Measurements from ENCODE around the gene GEMIN7. TPM values are rescaled to one million over a fixed set of nuclear protein-coding genes. Genes with fewer than 3 reads are reported as not detected.

GEMIN7 gene
- total and polyA plus RNA-seq, 11 donors: 11.4 to 40.8 (median 17.2) TPM

- Histone ChIP-seq H3K27me3 (no peaks in the 10 kb centered on the region), H3K9me3 (no peaks in the 10 kb centered on the region), H3K4me1 (peaks cover 0 to 25% (median 17%) of the 10 kb centered on the region in 12 donors), H3K36me3 (peaks cover 0 to 39% (median 25%) of the 10 kb centered on the region in 9 donors), H3K27ac (no peak overlapping the region), H3K4me3 (no peak overlapping the region)
- intact Hi-C loops (cut with DNase I): no loop called here
- ATAC-seq (no peak), DNase-seq (no peak)
- WGBS, 4 donors: 94 to 97% (median 95%) methylated on average over 19 to 24 of the region's 24 CpGs
- TF ChIP-seq, protein P1, sequence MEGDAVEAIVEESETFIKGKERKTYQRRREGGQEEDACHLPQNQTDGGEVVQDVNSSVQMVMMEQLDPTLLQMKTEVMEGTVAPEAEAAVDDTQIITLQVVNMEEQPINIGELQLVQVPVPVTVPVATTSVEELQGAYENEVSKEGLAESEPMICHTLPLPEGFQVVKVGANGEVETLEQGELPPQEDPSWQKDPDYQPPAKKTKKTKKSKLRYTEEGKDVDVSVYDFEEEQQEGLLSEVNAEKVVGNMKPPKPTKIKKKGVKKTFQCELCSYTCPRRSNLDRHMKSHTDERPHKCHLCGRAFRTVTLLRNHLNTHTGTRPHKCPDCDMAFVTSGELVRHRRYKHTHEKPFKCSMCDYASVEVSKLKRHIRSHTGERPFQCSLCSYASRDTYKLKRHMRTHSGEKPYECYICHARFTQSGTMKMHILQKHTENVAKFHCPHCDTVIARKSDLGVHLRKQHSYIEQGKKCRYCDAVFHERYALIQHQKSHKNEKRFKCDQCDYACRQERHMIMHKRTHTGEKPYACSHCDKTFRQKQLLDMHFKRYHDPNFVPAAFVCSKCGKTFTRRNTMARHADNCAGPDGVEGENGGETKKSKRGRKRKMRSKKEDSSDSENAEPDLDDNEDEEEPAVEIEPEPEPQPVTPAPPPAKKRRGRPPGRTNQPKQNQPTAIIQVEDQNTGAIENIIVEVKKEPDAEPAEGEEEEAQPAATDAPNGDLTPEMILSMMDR (IDR thresholded peaks at IDR 0.05): no peak
- TF ChIP-seq POLR2A (IDR thresholded peaks at IDR 0.05): no peak
Observed at GRCh38 chr19:45139286-45140143, 60.5 kb downstream of the GEMIN7 start.

GRCh38 chr19:45140144-45140503 is 61.1 kb downstream of the GEMIN7 start:
- Histone ChIP-seq H3K27me3 (no peaks in the 10 kb centered on the region), H3K36me3 (peaks cover 0 to 45% (median 31%) of the 10 kb centered on the region in 9 donors), H3K4me3 (no peak overlapping the region), H3K9me3 (no peaks in the 10 kb centered on the region), H3K4me1 (peaks cover 0 to 25% (median 17%) of the 10 kb centered on the region in 12 donors), H3K27ac (no peak overlapping the region)
- TF ChIP-seq, protein P1 (IDR thresholded peaks at IDR 0.05): no peak
- 86 to 94% (median 90%) methylated on average over 8 of the region's 8 CpGs for WGBS, 4 donors
- intact Hi-C loops (cut with DNase I): no loop called here
- no peak for ATAC-seq
- no peak for DNase-seq

DNA sequence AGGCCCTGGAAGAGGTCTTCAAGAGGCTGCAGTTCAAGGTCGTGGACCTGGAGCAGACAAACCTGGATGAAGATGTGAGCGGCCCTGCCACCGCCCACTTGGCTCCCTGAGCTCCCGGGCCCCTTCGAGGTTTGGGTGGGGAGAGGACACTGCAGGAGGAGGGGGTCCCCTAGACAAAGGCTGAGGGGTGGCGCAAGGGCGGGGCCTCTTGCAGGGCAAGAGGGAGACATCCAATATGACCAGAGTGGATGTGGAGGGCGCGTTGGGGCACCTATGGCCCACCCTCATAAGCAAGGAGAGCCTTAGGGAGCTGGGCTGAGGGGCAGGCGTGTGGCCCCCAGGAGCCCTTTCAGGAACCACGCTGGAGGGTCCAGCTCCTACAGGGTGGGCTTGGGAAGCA is 61.5 kb downstream of the GEMIN7 start:
- H3K36me3 ChIP-seq: peaks cover 0 to 49% (median 35%) of the 10 kb centered on the region in 9 donors

More for the DNA sequence above, 61.5 kb downstream of the GEMIN7 start:
- H3K27me3 ChIP-seq: no peaks in the 10 kb centered on the region
- H3K27ac ChIP-seq: no peak overlapping the region
- WGBS, 4 donors: 90 to 98% (median 95%) methylated on average over 6 to 11 of the region's 11 CpGs
- TF ChIP-seq, protein P1 (IDR thresholded peaks at IDR 0.05): no peak
- TF ChIP-seq POLR2A (IDR thresholded peaks at IDR 0.05): no peak
- no peak overlapping the region for H3K4me3 ChIP-seq
- ATAC-seq (no peak), DNase-seq (no peak)
- peaks cover 0 to 25% (median 17%) of the 10 kb centered on the region in 12 donors for H3K4me1 ChIP-seq
- no peaks in the 10 kb centered on the region for H3K9me3 ChIP-seq
- intact Hi-C loops (cut with DNase I): no loop called here

Other genes starting within 250 kb of the GEMIN7 start
- gene NECTIN2, start 233.0 kb upstream of the GEMIN7 start, total RNA-seq: 10 to 100 TPM; 37.0 to 99.6 (median 57.6) TPM
- gene NECTIN2, start 233.0 kb upstream of the GEMIN7 start, polyA plus RNA-seq: 10 to 100 TPM; 40.9 to 96.5 TPM
- gene TOMM40, start 188.0 kb upstream of the GEMIN7 start, total RNA-seq: 10 to 100 TPM; 32.2 to 58.8 (median 46.3) TPM
- 10 to 100 TPM; 41.3 to 79.9 TPM for gene TOMM40, start 188.0 kb upstream of the GEMIN7 start, polyA plus RNA-seq
- 100 to 1,000 TPM in 2 of 9 donors, 10 to 100 TPM in 5, 1 to 10 TPM in 2; 4.1 to 149 (median 25.7) TPM for gene APOE, start 173.5 kb upstream of the GEMIN7 start, total RNA-seq
- gene APOE, start 173.5 kb upstream of the GEMIN7 start, polyA plus RNA-seq: 10 to 100 TPM; 33.2 to 35.7 TPM
- gene APOC1, start 164.7 kb upstream of the GEMIN7 start, total RNA-seq: 10 to 100 TPM in 2 of 9 donors, 1 to 10 TPM in 5, under 1 TPM in 1, not detected in 1; 0.83 to 84.7 (median 3.8) TPM
- gene APOC1, start 164.7 kb upstream of the GEMIN7 start, polyA plus RNA-seq: 1 to 10 TPM; 1.1 to 2.1 TPM
- not detected for gene APOC4, start 137.0 kb upstream of the GEMIN7 start, total RNA-seq
- not detected for gene APOC4, start 137.0 kb upstream of the GEMIN7 start, polyA plus RNA-seq
- 1 to 10 TPM in 2 of 9 donors, under 1 TPM in 1, not detected in 6; 0.70 to 1.6 (median 1.3) TPM for gene APOC2, start 133.2 kb upstream of the GEMIN7 start, total RNA-seq
- gene APOC2, start 133.2 kb upstream of the GEMIN7 start, polyA plus RNA-seq: under 1 TPM in 1 of 2 donors, not detected in 1; 0.19 TPM
- 100 to 1,000 TPM in 3 of 9 donors, 10 to 100 TPM in 6; 89.2 to 118 (median 96.0) TPM for gene CLPTM1, start 123.9 kb upstream of the GEMIN7 start, total RNA-seq
- gene CLPTM1, start 123.9 kb upstream of the GEMIN7 start, polyA plus RNA-seq: 100 to 1,000 TPM in 1 of 2 donors, 10 to 100 TPM in 1; 90.9 to 120 TPM
- gene RELB, start 77.8 kb upstream of the GEMIN7 start, total RNA-seq: 10 to 100 TPM in 2 of 9 donors, 1 to 10 TPM in 7; 2.8 to 23.2 (median 6.7) TPM
- gene RELB, start 77.8 kb upstream of the GEMIN7 start, polyA plus RNA-seq: 10 to 100 TPM in 1 of 2 donors, 1 to 10 TPM in 1; 1.6 to 15.0 TPM
- 10 to 100 TPM; 26.0 to 68.2 (median 32.4) TPM for gene CLASRP, start 40.2 kb upstream of the GEMIN7 start, total RNA-seq
- gene CLASRP, start 40.2 kb upstream of the GEMIN7 start, polyA plus RNA-seq: 10 to 100 TPM; 25.8 to 47.5 TPM
- 1 to 10 TPM in 1 of 9 donors, under 1 TPM in 6, not detected in 2; 0.16 to 1.2 (median 0.36) TPM for gene ZNF296, start 2.8 kb upstream of the GEMIN7 start, total RNA-seq
- gene ZNF296, start 2.8 kb upstream of the GEMIN7 start, polyA plus RNA-seq: under 1 TPM; 0.19 to 0.46 TPM
- 10 to 100 TPM; 16.0 to 33.7 (median 17.1) TPM for gene PPP1R37, start 13.9 kb downstream of the GEMIN7 start, total RNA-seq
- 10 to 100 TPM; 24.0 to 27.9 TPM for gene PPP1R37, start 13.9 kb downstream of the GEMIN7 start, polyA plus RNA-seq
- gene NKPD1, start 81.7 kb downstream of the GEMIN7 start, total RNA-seq: under 1 TPM in 3 of 9 donors, not detected in 6; 0.09 to 0.28 (median 0.09) TPM
- gene NKPD1, start 81.7 kb downstream of the GEMIN7 start, polyA plus RNA-seq: under 1 TPM in 1 of 2 donors, not detected in 1; 0.18 TPM
- 10 to 100 TPM in 8 of 9 donors, 1 to 10 TPM in 1; 7.7 to 22.8 (median 18.6) TPM for gene TRAPPC6A, start 99.0 kb downstream of the GEMIN7 start, total RNA-seq
- 10 to 100 TPM; 12.3 to 19.2 TPM for gene TRAPPC6A, start 99.0 kb downstream of the GEMIN7 start, polyA plus RNA-seq
- 1 to 10 TPM; 2.9 to 8.1 (median 4.8) TPM for gene BLOC1S3, start 99.5 kb downstream of the GEMIN7 start, total RNA-seq
- 1 to 10 TPM; 2.0 to 8.0 TPM for gene BLOC1S3, start 99.5 kb downstream of the GEMIN7 start, polyA plus RNA-seq
- 1 to 10 TPM in 4 of 9 donors, under 1 TPM in 5; 0.32 to 2.5 (median 0.85) TPM for gene EXOC3L2, start 166.1 kb downstream of the GEMIN7 start, total RNA-seq
- 1 to 10 TPM in 1 of 2 donors, under 1 TPM in 1; 0.88 to 1.3 TPM for gene EXOC3L2, start 166.1 kb downstream of the GEMIN7 start, polyA plus RNA-seq
- gene MARK4, start 172.0 kb downstream of the GEMIN7 start, total RNA-seq: 10 to 100 TPM; 25.5 to 46.9 (median 32.8) TPM
- gene MARK4, start 172.0 kb downstream of the GEMIN7 start, polyA plus RNA-seq: 10 to 100 TPM; 18.0 to 28.5 TPM
- gene CKM, start 243.6 kb downstream of the GEMIN7 start, total RNA-seq: over 10,000 TPM in 1 of 9 donors, 1,000 to 10,000 TPM in 8; 1,947 to 11,128 (median 3,786) TPM
- gene CKM, start 243.6 kb downstream of the GEMIN7 start, polyA plus RNA-seq: 1,000 to 10,000 TPM; 1,885 to 6,019 TPM

Measured in heart left ventricle (tissue), 16 donors.